Activated T-cell treated with anti-CD3 and anti-CD28 coated beads for 48 hours (primary cell): ENCODE measurements around the gene INHBC.
"Not testable (repeated sequence)": the region's sequence is repeated elsewhere in the genome, so short reads cannot be mapped to it uniquely, and the experiment has no call there.

Experiments
- DNase-seq: peaks from one replicate; pipeline ENCODE4 v3.0.0-alpha.2; 2020; ENCODE audit warnings: low read depth

The INHBC gene

GRCh38 chr12:57487055-57487596 is 52.5 kb downstream of the INHBC start:
- DNase-seq = no peak

DNA sequence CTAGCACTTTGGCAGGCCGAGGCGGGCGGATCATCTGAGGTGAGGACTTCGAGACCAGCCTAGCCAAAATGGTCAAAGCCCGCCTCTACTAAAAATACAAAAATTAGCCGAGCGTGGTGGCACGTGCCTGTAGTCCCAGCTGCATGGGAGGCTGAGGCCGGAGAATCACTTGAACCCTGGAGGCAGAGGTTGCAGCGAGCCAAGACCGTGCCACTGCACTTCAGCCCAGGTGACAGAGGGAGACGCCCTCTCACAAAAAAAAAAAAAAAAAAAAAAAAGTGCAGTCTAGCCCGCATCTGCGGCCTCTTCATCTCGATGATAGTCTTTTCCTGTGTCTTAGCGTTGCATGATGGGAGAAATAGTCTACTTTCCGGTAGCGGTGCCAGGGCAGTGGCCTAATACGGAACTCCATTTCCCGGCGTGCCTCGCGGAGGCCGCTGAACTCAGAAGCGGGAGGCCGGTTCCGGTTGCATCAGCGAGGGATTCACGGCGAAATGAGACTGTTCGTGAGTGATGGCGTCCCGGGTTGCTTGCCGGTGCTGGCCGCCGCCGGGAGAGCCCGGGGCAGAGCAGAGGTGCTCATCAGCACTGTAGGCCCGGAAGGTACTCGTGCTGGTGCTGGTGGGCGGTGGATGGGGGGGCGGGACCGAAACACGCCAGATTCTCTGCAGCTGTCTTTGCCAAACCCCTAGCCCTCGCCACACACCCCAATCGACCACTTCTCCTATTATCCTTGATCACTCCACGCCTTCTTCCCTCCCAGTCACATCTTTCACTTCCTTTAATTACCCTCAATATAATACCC is 53.2 kb downstream of the INHBC start, which contains the start of gene MARS1:
TSS of gene MARS1 (plus strand) at position 472 of the 805 bp plus-strand sequence. CDS start at position 495, 23 bp downstream.
- DNase-seq = peak; percentile 89

DNA sequence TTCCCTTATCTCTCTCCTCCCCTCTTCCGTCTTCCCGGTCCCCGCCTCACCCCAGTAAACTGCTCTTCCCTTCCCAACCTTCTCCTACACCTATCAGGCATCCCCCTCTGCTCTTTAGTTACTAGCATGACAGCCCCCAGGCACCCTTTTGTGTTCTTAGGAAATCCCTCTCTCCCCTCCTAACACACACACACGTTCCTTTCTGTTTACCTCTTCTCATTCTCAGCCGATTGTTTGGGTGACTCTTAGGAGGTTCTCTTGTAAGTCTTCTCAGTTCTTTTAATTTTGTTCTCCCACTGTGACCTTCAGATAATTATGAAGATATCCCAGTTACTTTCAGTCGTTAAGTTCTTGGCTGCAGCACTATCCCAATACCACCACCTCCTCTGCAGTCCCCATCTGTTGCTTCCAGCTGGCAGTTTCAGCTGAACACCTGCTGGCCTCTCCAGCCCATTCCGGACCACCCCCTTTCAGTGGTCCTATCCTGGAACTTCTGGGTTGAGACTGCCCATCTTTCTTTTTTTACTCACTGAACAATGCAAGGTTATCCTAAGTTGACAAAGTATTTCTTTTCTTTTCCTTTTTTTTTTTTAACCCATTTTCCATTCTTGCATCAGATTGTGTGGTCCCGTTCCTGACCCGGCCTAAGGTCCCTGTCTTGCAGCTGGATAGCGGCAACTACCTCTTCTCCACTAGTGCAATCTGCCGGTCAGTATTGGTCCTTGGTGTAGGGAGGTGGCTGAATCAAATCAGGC is 54.0 kb downstream of the INHBC start:
- DNase-seq = no peak

- DNase-seq = no peak
These were observed 54.6 kb downstream of the INHBC start for GRCh38 chr12:57489157-57489641.

GRCh38 chr12:57490126-57490525 is 55.5 kb downstream of the INHBC start:
- no peak for DNase-seq

- no peak for DNase-seq
These were observed 57.1 kb downstream of the INHBC start for GRCh38 chr12:57491393-57492280.

- DNase-seq = not testable (repeated sequence)
These were observed 60.6 kb downstream of the INHBC start for GRCh38 chr12:57495051-57495701.

- no peak for DNase-seq
These were observed 62.2 kb downstream of the INHBC start for GRCh38 chr12:57496822-57497221.

GRCh38 chr12:57497223-57498131 is 62.9 kb downstream of the INHBC start:
- DNase-seq = no peak

DNA sequence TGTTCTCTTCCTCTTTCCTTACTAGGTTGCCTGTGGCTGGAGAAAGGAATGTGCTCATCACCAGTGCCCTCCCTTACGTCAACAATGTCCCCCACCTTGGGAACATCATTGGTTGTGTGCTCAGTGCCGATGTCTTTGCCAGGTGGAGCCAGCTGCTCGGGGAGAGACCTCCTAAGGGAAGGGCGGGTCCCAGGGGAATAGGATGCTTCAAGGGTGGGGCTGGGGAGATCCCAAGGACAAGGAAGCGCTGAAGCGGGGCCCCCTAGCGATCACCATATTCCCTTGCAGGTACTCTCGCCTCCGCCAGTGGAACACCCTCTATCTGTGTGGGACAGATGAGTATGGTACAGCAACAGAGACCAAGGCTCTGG is 63.5 kb downstream of the INHBC start:
- no peak for DNase-seq

DNA sequence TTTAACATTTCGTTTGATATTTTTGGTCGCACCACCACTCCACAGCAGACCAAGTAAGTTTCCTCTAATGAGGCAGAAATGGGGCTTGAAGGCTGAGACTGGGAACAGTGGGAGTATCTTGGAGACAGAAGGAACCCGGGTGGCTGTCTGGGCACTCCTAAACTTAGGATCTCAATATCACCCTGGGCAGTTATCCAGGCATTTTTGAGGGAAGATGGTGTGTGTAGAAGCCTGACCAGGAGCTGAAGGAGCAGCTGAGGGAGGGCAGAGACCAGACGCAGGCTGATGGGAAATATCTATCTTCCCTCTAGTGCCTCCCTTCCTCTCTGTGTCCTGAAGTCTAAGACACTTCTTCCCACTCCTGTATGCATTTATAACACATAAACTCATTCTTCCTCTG is 64.0 kb downstream of the INHBC start:
- DNase-seq = no peak

- no peak for DNase-seq
These were observed 65.6 kb downstream of the INHBC start for GRCh38 chr12:57500213-57500612.
